ENCODE results near the gene PTPRR. TPM values are rescaled to one million over a fixed set of nuclear protein-coding genes. Genes with fewer than 3 reads are reported as not detected.

Gene PTPRR
- total RNA-seq, 1 experiment from 2014 or later, result 0.59 TPM

- DNase-seq, result no peak
- H3K27me3 ChIP-seq (ENCODE audit: control insufficient read depth, insufficient read depth, low read length), result no peaks in the 10 kb centered on the region
Observed at GRCh38 chr12:70928071-70928470, 7.5 kb upstream of the PTPRR start.

GRCh38 chr12:70927356-70927755 is 6.8 kb upstream of the PTPRR start:
- Histone ChIP-seq H3K4me3 (ENCODE audit: insufficient read depth, low read depth, low read length) (no peak overlapping the region), H3K27me3 (ENCODE audit: control insufficient read depth, insufficient read depth, low read length) (no peaks in the 10 kb centered on the region), H3K36me3 (replicated peaks; ENCODE audit: control insufficient read depth, insufficient read depth, low read length) (no peaks in the 10 kb centered on the region)
- no peak for DNase-seq

More at GRCh38 chr12:70928071-70928470, 7.5 kb upstream of the PTPRR start:
- H3K36me3 ChIP-seq (replicated peaks; ENCODE audit: control insufficient read depth, insufficient read depth, low read length), result no peaks in the 10 kb centered on the region
- H3K4me3 ChIP-seq (ENCODE audit: insufficient read depth, low read depth, low read length), result no peak overlapping the region

- Histone ChIP-seq H3K36me3 (replicated peaks; ENCODE audit: control insufficient read depth, insufficient read depth, low read length) (no peaks in the 10 kb centered on the region), H3K4me3 (ENCODE audit: insufficient read depth, low read depth, low read length) (no peak overlapping the region), H3K27me3 (ENCODE audit: control insufficient read depth, insufficient read depth, low read length) (peaks cover 3% of the 10 kb centered on the region)
- DNase-seq, result no peak
Observed at GRCh38 chr12:70925539-70925938, 5.0 kb upstream of the PTPRR start.

GRCh38 chr12:70920891-70921290 is 353 bp upstream of the PTPRR start:
- H3K4me3 ChIP-seq (ENCODE audit: insufficient read depth, low read depth, low read length), result peak overlapping the region; percentile 37; the same call in 1 of the 2 replicates
- no peaks in the 10 kb centered on the region for H3K36me3 ChIP-seq (replicated peaks; ENCODE audit: control insufficient read depth, insufficient read depth, low read length)
- H3K27me3 ChIP-seq (ENCODE audit: control insufficient read depth, insufficient read depth, low read length), result peaks cover 10% of the 10 kb centered on the region
- DNase-seq, result no peak

- no peak overlapping the region; the same call in 1 of the 2 replicates for H3K4me3 ChIP-seq (ENCODE audit: insufficient read depth, low read depth, low read length)
- H3K36me3 ChIP-seq (replicated peaks; ENCODE audit: control insufficient read depth, insufficient read depth, low read length), result no peaks in the 10 kb centered on the region
- peaks cover 10% of the 10 kb centered on the region for H3K27me3 ChIP-seq (ENCODE audit: control insufficient read depth, insufficient read depth, low read length)
- DNase-seq, result peak; percentile 58
Observed at GRCh38 chr12:70919597-70920035, 922 bp downstream of the PTPRR start.

- no peak for DNase-seq
- Histone ChIP-seq H3K27me3 (ENCODE audit: control insufficient read depth, insufficient read depth, low read length) (peaks cover 10% of the 10 kb centered on the region), H3K4me3 (ENCODE audit: insufficient read depth, low read depth, low read length) (no peak overlapping the region), H3K36me3 (replicated peaks; ENCODE audit: control insufficient read depth, insufficient read depth, low read length) (no peaks in the 10 kb centered on the region)
Observed at GRCh38 chr12:70919176-70919575, 1.4 kb downstream of the PTPRR start.

- Histone ChIP-seq H3K36me3 (replicated peaks; ENCODE audit: control insufficient read depth, insufficient read depth, low read length) (no peaks in the 10 kb centered on the region), H3K4me3 (ENCODE audit: insufficient read depth, low read depth, low read length) (no peak overlapping the region), H3K27me3 (ENCODE audit: control insufficient read depth, insufficient read depth, low read length) (peaks cover 10% of the 10 kb centered on the region)
- DNase-seq, result no peak
Observed at GRCh38 chr12:70918321-70918720, 2.2 kb downstream of the PTPRR start.

- Histone ChIP-seq H3K27me3 (ENCODE audit: control insufficient read depth, insufficient read depth, low read length) (no peaks in the 10 kb centered on the region; the same call in 1 of the 2 replicates), H3K36me3 (replicated peaks; ENCODE audit: control insufficient read depth, insufficient read depth, low read length) (no peaks in the 10 kb centered on the region), H3K4me3 (ENCODE audit: insufficient read depth, low read depth, low read length) (no peak overlapping the region)
- DNase-seq, result no peak
Observed at GRCh38 chr12:70910666-70911065, 9.9 kb downstream of the PTPRR start.

GRCh38 chr12:70908978-70909377 is 11.6 kb downstream of the PTPRR start:
- DNase-seq, result no peak

GRCh38 chr12:70907412-70907811 is 13.1 kb downstream of the PTPRR start:
- Histone ChIP-seq H3K36me3 (replicated peaks; ENCODE audit: control insufficient read depth, insufficient read depth, low read length) (no peaks in the 10 kb centered on the region), H3K27me3 (ENCODE audit: control insufficient read depth, insufficient read depth, low read length) (no peaks in the 10 kb centered on the region; the same call in 1 of the 2 replicates), H3K4me3 (ENCODE audit: insufficient read depth, low read depth, low read length) (no peak overlapping the region)
- DNase-seq, result no peak

More at GRCh38 chr12:70908978-70909377, 11.6 kb downstream of the PTPRR start:
- Histone ChIP-seq H3K27me3 (ENCODE audit: control insufficient read depth, insufficient read depth, low read length) (no peaks in the 10 kb centered on the region; the same call in 1 of the 2 replicates), H3K36me3 (replicated peaks; ENCODE audit: control insufficient read depth, insufficient read depth, low read length) (no peaks in the 10 kb centered on the region), H3K4me3 (ENCODE audit: insufficient read depth, low read depth, low read length) (no peak overlapping the region)

GRCh38 chr12:70895956-70896355 is 24.6 kb downstream of the PTPRR start:
- DNase-seq, result no peak

GRCh38 chr12:70892593-70892992 is 27.9 kb downstream of the PTPRR start:
- Histone ChIP-seq H3K36me3 (replicated peaks; ENCODE audit: control insufficient read depth, insufficient read depth, low read length) (no peaks in the 10 kb centered on the region), H3K27me3 (ENCODE audit: control insufficient read depth, insufficient read depth, low read length) (no peaks in the 10 kb centered on the region), H3K4me3 (ENCODE audit: insufficient read depth, low read depth, low read length) (no peak overlapping the region)
- no peak for DNase-seq

More at GRCh38 chr12:70895956-70896355, 24.6 kb downstream of the PTPRR start:
- Histone ChIP-seq H3K4me3 (ENCODE audit: insufficient read depth, low read depth, low read length) (no peak overlapping the region), H3K27me3 (ENCODE audit: control insufficient read depth, insufficient read depth, low read length) (no peaks in the 10 kb centered on the region), H3K36me3 (replicated peaks; ENCODE audit: control insufficient read depth, insufficient read depth, low read length) (no peaks in the 10 kb centered on the region)

- H3K36me3 ChIP-seq (replicated peaks; ENCODE audit: control insufficient read depth, insufficient read depth, low read length), result no peaks in the 10 kb centered on the region
- H3K4me3 ChIP-seq (ENCODE audit: insufficient read depth, low read depth, low read length), result no peak overlapping the region
- H3K27me3 ChIP-seq (ENCODE audit: control insufficient read depth, insufficient read depth, low read length), result no peaks in the 10 kb centered on the region
- no peak for DNase-seq
Observed at GRCh38 chr12:70890895-70891832, 29.4 kb downstream of the PTPRR start.

GRCh38 chr12:70885956-70886355 is 34.6 kb downstream of the PTPRR start:
- Histone ChIP-seq H3K4me3 (ENCODE audit: insufficient read depth, low read depth, low read length) (no peak overlapping the region), H3K27me3 (ENCODE audit: control insufficient read depth, insufficient read depth, low read length) (no peaks in the 10 kb centered on the region), H3K36me3 (replicated peaks; ENCODE audit: control insufficient read depth, insufficient read depth, low read length) (no peaks in the 10 kb centered on the region)
- no peak for DNase-seq

- DNase-seq, result no peak
- Histone ChIP-seq H3K27me3 (ENCODE audit: control insufficient read depth, insufficient read depth, low read length) (no peaks in the 10 kb centered on the region), H3K4me3 (ENCODE audit: insufficient read depth, low read depth, low read length) (no peak overlapping the region), H3K36me3 (replicated peaks; ENCODE audit: control insufficient read depth, insufficient read depth, low read length) (no peaks in the 10 kb centered on the region)
Observed at GRCh38 chr12:70883855-70884254, 36.7 kb downstream of the PTPRR start.

All from H7 (cell line).